Transverse colon (tissue), 4 donors: ENCODE results near the gene CTNND2. TPM values are rescaled to one million over a fixed set of nuclear protein-coding genes. Genes with fewer than 3 reads are reported as not detected.

Experiments used
- DNase-seq: peaks from one replicate; pipeline ENCODE4 v3.0.0-alpha.2; 2019
- H3K27ac ChIP-seq, 4 donors: fragments of 200-600 bp; sonication (generic); 2 replicates each; pipeline ENCODE4 v1.5.1; 2016 to 2018; ENCODE audit warnings: inconsistent platforms in 4 of 4
- H3K27me3 ChIP-seq: fragments of 200-600 bp; sonication (generic); 2 replicates; pipeline ENCODE4 v1.5.1; 2017; ENCODE audit warnings: inconsistent platforms
- H3K36me3 ChIP-seq, 4 donors: fragments of 200-600 bp; sonication (generic); 2 replicates each; pipeline ENCODE4 v1.5.1; 2017 to 2019; ENCODE audit warnings: inconsistent platforms in 4 of 4
- H3K4me1 ChIP-seq, 4 donors: fragments of 200-600 bp; sonication (generic); 2 replicates each; pipeline ENCODE4 v1.5.1; 2017 to 2020; ENCODE audit warnings: inconsistent platforms in 4 of 4
- H3K4me3 ChIP-seq, 4 donors: fragments of 200-600 bp; sonication (generic); 1 replicate in 1 of 4; 2 replicates in 3 of 4; pipeline versions ENCODE4 v1.5.1 to v1.6.1; 2017 to 2019; ENCODE audit warnings: inconsistent platforms in 4 of 4
- H3K9me3 ChIP-seq, 2 donors: fragments of 200-600 bp; sonication (generic); 2 replicates each; pipeline ENCODE4 v1.5.1; 2017 to 2019; ENCODE audit warnings: inconsistent platforms in 2 of 2
- CTCF ChIP-seq, 5 experiments: fragments of 200-600 bp in 3 of 5; fragments of 450-650 bp in 2 of 5; sonication (generic) in 3 of 5; IDR thresholded peaks; 1 replicate in 2 of 5; 2 replicates in 3 of 5; pipeline ENCODE4 v1.5.1; 2016 to 2017; ENCODE audit warnings: antibody characterized with exemption in 5 of 5, inconsistent platforms in 3 of 5, mild to moderate bottlenecking in 2 of 5, moderate library complexity in 1 of 5
- EP300 ChIP-seq: sonication (generic); formaldehyde crosslinking; IDR thresholded peaks from one replicate; pipeline ENCODE4 v1.6.1; 2017; ENCODE audit warnings: antibody characterized with exemption, low read depth
- POLR2A ChIP-seq: fragments of 450-650 bp; IDR thresholded peaks from one replicate; pipeline ENCODE4 v1.6.1; 2016; ENCODE audit warnings: antibody characterized with exemption, mild to moderate bottlenecking, moderate library complexity
- POLR2AphosphoS5 ChIP-seq, 3 donors: sonication (generic); formaldehyde crosslinking; IDR thresholded peaks; one replicate each; pipeline ENCODE4 v1.6.1; 2016; ENCODE audit warnings: antibody characterized with exemption in 3 of 3
- WGBS, 2 donors: methylation state at CpG; one replicate each; pipeline ENCODE4 v1.1.5; 2018; ENCODE audit warnings: low coverage in 1 of 2; 5-methylcytosine and 5-hydroxymethylcytosine counted together
- in situ Hi-C, 4 donors: fragments of 200-750 bp; cut with MboI; loops; one replicate each; pipeline versions ENCODE4 v1.15.0 to v1.15.1; 2017; ENCODE audit warnings: low sequenced_read_pairs in 3 of 4, low pct_ligation_motif_present in 1 of 4, low pct_unique_long_range_greater_than_20kb in 1 of 4
- intact Hi-C: fragments of 100-400 bp; cut with DNase I; formaldehyde crosslinking; loops from one replicate; pipeline ENCODE4 v1.15.1; 2023; ENCODE audit warnings: low total_unique reads
- total RNA-seq, 4 donors: library from RNA; depleted of rRNA; stranded (reverse); fragments of >200 nt; gene quantifications; one replicate each; pipeline ENCODE4 v1.1.0, GENCODE V29; 2016

CTNND2 gene
- total RNA-seq, 4 donors from 2014 or later, result 1.9 to 2.1 TPM; not detected in 2

GRCh38 chr5:11655681-11656080 lies 248.6 kb downstream of the CTNND2 start:
- 77 to 85% methylated on average over 4 of the region's 4 CpGs for WGBS, 2 donors
- H3K27me3 ChIP-seq, result no peaks in the 10 kb centered on the region
- in situ Hi-C loops (no loop called here), intact Hi-C loops (no loop called here)
- H3K27ac ChIP-seq, result no peak overlapping the region
- H3K9me3 ChIP-seq, result no peaks in the 10 kb centered on the region
- TF ChIP-seq EP300 (no peak), POLR2AphosphoS5 (IDR thresholded peaks at IDR 0.05) (no peak), POLR2A (no peak), CTCF (IDR thresholded peaks at IDR 0.05) (no peak)
- no peak overlapping the region for H3K4me3 ChIP-seq
- DNase-seq, result no peak
- H3K36me3 ChIP-seq, result no peaks in the 10 kb centered on the region
- no peaks in the 10 kb centered on the region for H3K4me1 ChIP-seq

GRCh38 chr5:11650936-11651335 lies 253.3 kb downstream of the CTNND2 start:
- Histone ChIP-seq H3K27ac (no peak overlapping the region), H3K4me1 (no peaks in the 10 kb centered on the region), H3K9me3 (no peaks in the 10 kb centered on the region), H3K4me3 (no peak overlapping the region), H3K36me3 (no peaks in the 10 kb centered on the region), H3K27me3 (no peaks in the 10 kb centered on the region)
- in situ Hi-C loops, result no loop called here
- intact Hi-C loops, result no loop called here
- DNase-seq, result no peak
- no peak for TF ChIP-seq POLR2AphosphoS5 (IDR thresholded peaks at IDR 0.05)
- TF ChIP-seq CTCF (IDR thresholded peaks at IDR 0.05), result no peak
- TF ChIP-seq POLR2A, result no peak
- no peak for TF ChIP-seq EP300
- 89% methylated on average over 1 of the region's 1 CpG; no CpG with 5 or more reads in 1 of the 2 donors for WGBS, 2 donors

GRCh38 chr5:11646141-11646540 lies 258.1 kb downstream of the CTNND2 start:
- no peak for TF ChIP-seq POLR2A
- TF ChIP-seq POLR2AphosphoS5 (IDR thresholded peaks at IDR 0.05), result no peak
- TF ChIP-seq EP300, result no peak
- TF ChIP-seq CTCF (IDR thresholded peaks at IDR 0.05), result no peak
- WGBS, 2 donors, result 55 to 70% methylated on average over 3 of the region's 3 CpGs
- intact Hi-C loops, result no loop called here

GRCh38 chr5:11642438-11642837 lies 261.8 kb downstream of the CTNND2 start:
- no peak overlapping the region for H3K4me3 ChIP-seq
- no peaks in the 10 kb centered on the region for H3K4me1 ChIP-seq
- no peak for DNase-seq
- in situ Hi-C loops (no loop called here), intact Hi-C loops (no loop called here)
- H3K27ac ChIP-seq, result no peak overlapping the region
- WGBS, 2 donors, result 58 to 70% methylated on average over 3 of the region's 3 CpGs
- no peaks in the 10 kb centered on the region for H3K9me3 ChIP-seq
- no peak for TF ChIP-seq POLR2AphosphoS5 (IDR thresholded peaks at IDR 0.05)
- no peak for TF ChIP-seq EP300
- no peak for TF ChIP-seq CTCF (IDR thresholded peaks at IDR 0.05)
- TF ChIP-seq POLR2A, result no peak
- H3K36me3 ChIP-seq, result no peaks in the 10 kb centered on the region
- no peaks in the 10 kb centered on the region for H3K27me3 ChIP-seq

More at GRCh38 chr5:11646141-11646540, 258.1 kb downstream of the CTNND2 start:
- H3K27me3 ChIP-seq, result no peaks in the 10 kb centered on the region
- H3K36me3 ChIP-seq, result no peaks in the 10 kb centered on the region
- no peak overlapping the region for H3K27ac ChIP-seq
- in situ Hi-C loops, result no loop called here
- no peak for DNase-seq
- no peaks in the 10 kb centered on the region for H3K4me1 ChIP-seq
- no peaks in the 10 kb centered on the region for H3K9me3 ChIP-seq
- H3K4me3 ChIP-seq, result no peak overlapping the region
